ENCODE data around the gene PKD1. TPM values are rescaled to one million over a fixed set of nuclear protein-coding genes. Genes with fewer than 3 reads are reported as not detected.

PKD1 gene
- total RNA-seq, 1 experiment from 2014 or later, result 71.1 TPM

- DNase-seq (ENCODE audit: low spot score), result no peak
Measured at GRCh38 chr16:2088759-2089358, 46.8 kb downstream of the PKD1 start.

- no peak for DNase-seq (ENCODE audit: low spot score)
Measured at GRCh38 chr16:2087748-2088631, 47.7 kb downstream of the PKD1 start.

GRCh38 chr16:2086812-2087747, 48.6 kb downstream of the PKD1 start:
- no peak for DNase-seq (ENCODE audit: low spot score)

- DNase-seq (ENCODE audit: low spot score), result no peak
Measured at GRCh38 chr16:2086106-2086742, 49.5 kb downstream of the PKD1 start.

GRCh38 chr16:2085669-2086068, 50.0 kb downstream of the PKD1 start:
- DNase-seq (ENCODE audit: low spot score), result peak; percentile 39

- DNase-seq (ENCODE audit: low spot score), result no peak
Measured at GRCh38 chr16:2084895-2085625, 50.6 kb downstream of the PKD1 start.

- no peak for DNase-seq (ENCODE audit: low spot score)
Measured at GRCh38 chr16:2083876-2084780, 51.6 kb downstream of the PKD1 start.

GRCh38 chr16:2083409-2083808, 52.3 kb downstream of the PKD1 start:
- DNase-seq (ENCODE audit: low spot score), result no peak

GRCh38 chr16:2082983-2083364, 52.7 kb downstream of the PKD1 start:
- no peak for DNase-seq (ENCODE audit: low spot score)

GRCh38 chr16:2082171-2082982, 53.3 kb downstream of the PKD1 start:
- DNase-seq (ENCODE audit: low spot score), result no peak

GRCh38 chr16:2081201-2082084, 54.3 kb downstream of the PKD1 start:
- no peak for DNase-seq (ENCODE audit: low spot score)

GRCh38 chr16:2079991-2080390, 55.7 kb downstream of the PKD1 start:
- no peak for DNase-seq (ENCODE audit: low spot score)

- DNase-seq (ENCODE audit: low spot score), result no peak
Measured at GRCh38 chr16:2079311-2079800, 56.3 kb downstream of the PKD1 start.

- DNase-seq (ENCODE audit: low spot score), result no peak
Measured at GRCh38 chr16:2078691-2079090, 57.0 kb downstream of the PKD1 start.

GRCh38 chr16:2078096-2078495, 57.6 kb downstream of the PKD1 start:
- DNase-seq (ENCODE audit: low spot score), result no peak

GRCh38 chr16:2077696-2078095, 58.0 kb downstream of the PKD1 start:
- no peak for DNase-seq (ENCODE audit: low spot score)

- DNase-seq (ENCODE audit: low spot score), result no peak
Measured at GRCh38 chr16:2077016-2077415, 58.7 kb downstream of the PKD1 start.

All from A172 (cell line).